ENCODE measurements around the gene RCC1.

DNA sequence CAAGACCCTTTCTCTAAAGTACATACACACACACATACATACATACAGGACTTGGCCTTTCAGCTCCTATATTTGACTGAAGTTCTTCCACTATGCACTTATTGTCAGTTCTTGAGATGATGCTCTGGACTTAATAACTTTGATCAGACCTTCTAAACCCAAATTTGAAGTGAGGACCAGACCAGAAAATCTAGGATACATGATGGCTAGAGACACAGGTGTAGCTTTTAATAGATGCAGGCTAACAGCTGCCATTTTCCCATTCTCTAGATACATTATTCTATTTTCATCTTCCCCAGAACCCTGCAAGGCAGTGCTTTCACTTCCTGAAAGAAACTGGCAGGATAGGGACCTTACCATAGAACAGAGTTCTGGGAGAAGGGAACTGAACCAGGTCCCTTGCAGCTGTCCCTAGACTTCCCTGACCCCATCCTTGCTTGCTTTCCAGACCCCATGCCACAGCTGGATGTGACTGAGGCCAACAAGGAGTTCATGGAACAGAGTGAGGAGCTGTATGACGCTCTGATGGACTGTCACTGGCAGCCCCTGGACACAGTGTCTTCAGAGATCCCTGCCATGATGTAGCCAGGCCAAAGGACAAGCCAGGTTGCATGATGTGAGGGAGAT, 71.3 kb downstream of the RCC1 start:
- TF ChIP-seq EZH2 (optimal IDR thresholded peaks at IDR 0.05; ENCODE audit: low read depth, low read length): no peak
- TF ChIP-seq, protein P1, sequence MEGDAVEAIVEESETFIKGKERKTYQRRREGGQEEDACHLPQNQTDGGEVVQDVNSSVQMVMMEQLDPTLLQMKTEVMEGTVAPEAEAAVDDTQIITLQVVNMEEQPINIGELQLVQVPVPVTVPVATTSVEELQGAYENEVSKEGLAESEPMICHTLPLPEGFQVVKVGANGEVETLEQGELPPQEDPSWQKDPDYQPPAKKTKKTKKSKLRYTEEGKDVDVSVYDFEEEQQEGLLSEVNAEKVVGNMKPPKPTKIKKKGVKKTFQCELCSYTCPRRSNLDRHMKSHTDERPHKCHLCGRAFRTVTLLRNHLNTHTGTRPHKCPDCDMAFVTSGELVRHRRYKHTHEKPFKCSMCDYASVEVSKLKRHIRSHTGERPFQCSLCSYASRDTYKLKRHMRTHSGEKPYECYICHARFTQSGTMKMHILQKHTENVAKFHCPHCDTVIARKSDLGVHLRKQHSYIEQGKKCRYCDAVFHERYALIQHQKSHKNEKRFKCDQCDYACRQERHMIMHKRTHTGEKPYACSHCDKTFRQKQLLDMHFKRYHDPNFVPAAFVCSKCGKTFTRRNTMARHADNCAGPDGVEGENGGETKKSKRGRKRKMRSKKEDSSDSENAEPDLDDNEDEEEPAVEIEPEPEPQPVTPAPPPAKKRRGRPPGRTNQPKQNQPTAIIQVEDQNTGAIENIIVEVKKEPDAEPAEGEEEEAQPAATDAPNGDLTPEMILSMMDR (IDR thresholded peaks at IDR 0.05; ENCODE audit: low read length): no peak
- no peak for TF ChIP-seq EZH2phosphoT487 (IDR thresholded peaks at IDR 0.05; ENCODE audit: low read length)

Data from MM.1S (cell line).